ENCODE measurements around the gene KLF15. TPM values are rescaled to one million over a fixed set of nuclear protein-coding genes. Genes with fewer than 3 reads are reported as not detected.

KLF15 gene
- total RNA-seq, 1 experiment from 2014 or later, result 3.3 TPM

- Histone ChIP-seq H3K4me1 (ENCODE audit: control insufficient read depth in 1 of 2, insufficient read depth in 2 of 2, low read length in 2 of 2) (peaks cover 7 to 12% of the 10 kb centered on the region in 2 experiments; a peak in 3 of 4 replicates), H4K20me1 (ENCODE audit: insufficient read depth) (no peaks in the 10 kb centered on the region), H3K4me2 (ENCODE audit: low read length) (no peak overlapping the region), H3K27me3 (ENCODE audit: insufficient read depth, low read length) (no peaks in the 10 kb centered on the region), H3K36me3 (ENCODE audit: control insufficient read depth in 1 of 2, insufficient read depth in 2 of 2, low read length in 2 of 2) (no peaks in the 10 kb centered on the region), H3K9me2 (ENCODE audit: insufficient read depth) (no peaks in the 10 kb centered on the region), H3K9me3 (ENCODE audit: control insufficient read depth in 1 of 2, insufficient read depth in 1 of 2, low read depth in 1 of 2, low read length in 2 of 2) (no peaks in the 10 kb centered on the region), H3K27ac (ENCODE audit: low read depth, low read length) (no peak overlapping the region), H2AFZ (ENCODE audit: low read depth, low read length, poor library complexity, severe bottlenecking) (no peak overlapping the region), H3K4me3 (replicated peaks in 1 of 2; ENCODE audit: low read depth in 1 of 2, low read length in 2 of 2) (no peak overlapping the region), H3K9ac (ENCODE audit: low read length) (no peak overlapping the region), H3K79me2 (ENCODE audit: insufficient read depth, low read length) (no peaks in the 10 kb centered on the region)
- DNase-seq (ENCODE audit: low read depth, low spot score), result no peak
- intact Hi-C loops (cut with micrococcal nuclease), result no loop called here
- CTCF ChIA-PET, result no interaction called here
- TF ChIP-seq ELF1 (IDR thresholded peaks at IDR 0.05; ENCODE audit: borderline replicate concordance, low read depth) (no peak), FOSL1 (IDR thresholded peaks at IDR 0.05; ENCODE audit: low read depth) (no peak), RAD21 (IDR thresholded peaks at IDR 0.05; ENCODE audit: low read depth) (no peak), EZH2 (IDR thresholded peaks at IDR 0.05) (no peak), MAX (IDR thresholded peaks at IDR 0.05) (no peak), SIN3A (IDR thresholded peaks at IDR 0.05; ENCODE audit: low read depth) (no peak), CEBPB (IDR thresholded peaks at IDR 0.05; ENCODE audit: low read depth) (no peak), REST (IDR thresholded peaks at IDR 0.05; ENCODE audit: low read depth) (no peak), SRF (IDR thresholded peaks at IDR 0.05; ENCODE audit: low read depth) (no peak), EGR1 (IDR thresholded peaks at IDR 0.05; ENCODE audit: low read depth) (no peak)
- POLR2A ChIA-PET, result no interaction called here
- RAD21 ChIA-PET (ENCODE audit: low non-redundant PET in 1 of 2, low total read pairs in 2 of 2, uncharacterized antibody in 2 of 2, unreplicated experiment in 2 of 2), result no interaction called here
- ATAC-seq, result no peak
- no TSS peak for BruUV-seq (replicated peaks)
These were observed 35.0 kb upstream of the KLF15 start for GRCh38 chr3:126392246-126392645.

All from HCT116 (cell line).